Stimulated activated CD4-positive, alpha-beta T cell treated with anti-CD3 and anti-CD28 coated beads, Interleukin-15, amount 100 ng/mL, for 1 hour (primary cell): ENCODE results near the gene ELP6.
"Not testable (repeated sequence)": the region's sequence is repeated elsewhere in the genome, so short reads cannot be mapped to it uniquely, and the experiment has no call there.

ENCODE experiments used
- DNase-seq, 2 donors: peaks; one replicate each; pipeline ENCODE4 v3.0.0-alpha.2; 2020; ENCODE audit warnings: low read depth in 1 of 2, low spot score in 1 of 2

ELP6 gene

DNA sequence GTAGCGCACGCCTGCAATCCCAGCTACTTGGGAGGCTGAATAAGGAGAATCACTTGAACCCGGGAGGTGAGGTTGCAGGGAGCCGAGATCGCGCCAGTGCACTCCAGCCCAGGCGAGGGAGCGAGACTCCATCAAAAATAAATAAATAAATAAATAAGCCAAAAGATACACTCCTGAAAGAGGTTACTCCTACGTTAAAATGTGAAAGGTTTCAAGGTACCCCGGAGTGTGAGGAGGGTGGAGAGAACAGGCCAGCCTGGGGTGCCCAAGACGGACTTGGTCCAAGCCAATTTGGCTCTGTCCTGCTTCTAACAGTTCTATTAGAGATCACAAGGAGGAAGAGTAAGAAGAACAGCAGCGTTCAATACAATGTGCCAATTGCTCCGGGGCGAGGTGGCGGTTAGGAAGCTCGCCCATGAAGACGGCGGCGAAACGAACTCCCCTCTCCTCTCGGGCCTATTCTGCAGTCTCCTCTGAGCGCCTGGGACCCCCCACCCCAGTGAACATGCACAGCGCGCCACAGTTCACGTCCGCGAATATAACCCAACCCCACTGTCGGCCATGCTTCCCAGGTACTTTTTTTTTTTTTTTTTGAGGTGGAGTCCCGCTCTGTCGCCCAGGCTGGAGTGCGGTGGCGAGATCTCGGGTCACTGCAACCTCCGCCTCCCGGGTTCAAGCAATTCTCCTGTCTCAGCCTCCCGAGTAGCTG, 942 bp downstream of the ELP6 start:
- no peak for DNase-seq

DNA sequence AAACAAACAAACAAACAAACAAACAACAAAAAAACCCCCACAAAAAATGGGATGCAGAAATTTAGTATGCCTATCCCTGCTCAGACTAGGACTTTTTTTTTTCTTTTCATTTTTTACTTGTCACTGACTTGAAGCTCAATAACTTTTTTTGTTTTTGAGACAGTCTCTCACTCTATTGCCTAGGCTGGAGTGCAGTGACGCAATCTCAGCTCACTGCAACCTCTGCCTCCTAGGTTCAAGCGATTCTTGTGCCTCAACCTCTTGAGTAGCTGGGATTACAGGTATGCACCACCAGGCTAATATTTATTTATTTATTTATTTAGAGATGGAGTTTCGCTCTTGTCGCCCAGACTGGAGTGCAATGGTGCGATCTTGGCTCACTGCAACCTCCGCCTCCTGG, 8.2 kb downstream of the ELP6 start:
- not testable (repeated sequence) for DNase-seq

GRCh38 chr3:47504113-47504512, 9.4 kb downstream of the ELP6 start:
- no peak for DNase-seq

- no peak for DNase-seq
Observed at GRCh38 chr3:47503033-47503432, 10.5 kb downstream of the ELP6 start.

GRCh38 chr3:47496892-47497291, 16.6 kb downstream of the ELP6 start:
- DNase-seq, result no peak

- DNase-seq, result no peak
Observed at GRCh38 chr3:47495886-47496285, 17.6 kb downstream of the ELP6 start.

- DNase-seq, result no peak
Observed at GRCh38 chr3:47495111-47495510, 18.4 kb downstream of the ELP6 start.

GRCh38 chr3:47491777-47492176, 21.7 kb downstream of the ELP6 start:
- no peak for DNase-seq

GRCh38 chr3:47491186-47491585, 22.3 kb downstream of the ELP6 start:
- no peak for DNase-seq

DNA sequence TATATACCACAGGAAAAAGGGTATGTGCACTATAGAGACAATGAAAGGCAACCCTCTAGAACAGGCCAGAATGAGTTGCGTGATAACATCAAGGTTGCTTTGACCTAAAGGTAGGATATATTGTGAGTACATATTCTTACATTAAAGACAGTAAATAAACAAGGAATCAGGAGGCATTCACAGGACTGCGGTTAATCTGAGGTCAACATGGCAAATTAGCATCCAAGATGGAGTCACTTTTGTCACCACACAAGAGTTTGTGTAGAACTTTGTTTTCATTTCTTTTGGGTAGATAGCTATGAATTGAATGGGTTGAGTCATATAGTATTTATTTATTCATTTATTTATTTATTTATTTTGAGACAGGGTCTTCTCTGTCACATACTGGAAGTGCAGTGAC, 26.2 kb downstream of the ELP6 start:
- DNase-seq, result no peak

- DNase-seq, result no peak
Observed at GRCh38 chr3:47485812-47486211, 27.7 kb downstream of the ELP6 start.

- DNase-seq, result no peak
Observed at GRCh38 chr3:47482366-47482765, 31.1 kb downstream of the ELP6 start.

- DNase-seq, result not testable (repeated sequence)
Observed at GRCh38 chr3:47481763-47482162, 31.7 kb downstream of the ELP6 start.

- DNase-seq, result not testable (repeated sequence)
Observed at GRCh38 chr3:47480267-47480666, 33.2 kb downstream of the ELP6 start.

- no peak for DNase-seq
Observed at GRCh38 chr3:47479826-47480160, 33.7 kb downstream of the ELP6 start.

- DNase-seq, result no peak
Observed at GRCh38 chr3:47478022-47478421, 35.5 kb downstream of the ELP6 start.

GRCh38 chr3:47476644-47477199, 36.8 kb downstream of the ELP6 start:
- DNase-seq, result no peak

DNA sequence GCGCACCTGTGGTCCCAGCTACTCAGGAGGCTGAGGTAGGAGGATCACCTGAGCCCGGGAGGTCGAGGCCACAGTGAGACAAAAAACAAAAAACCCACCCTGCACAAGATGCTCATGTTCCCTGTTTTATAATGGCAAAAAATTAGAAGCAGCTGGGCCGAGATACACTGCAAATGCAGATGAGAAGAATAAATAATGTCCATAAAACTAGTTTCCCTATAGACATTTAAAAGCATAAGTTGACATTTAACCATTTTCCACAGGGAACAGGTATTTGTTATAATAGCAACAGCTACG, 37.2 kb downstream of the ELP6 start:
- DNase-seq, result no peak

- DNase-seq, result peak; percentile 93 to 96
Observed at GRCh38 chr3:47475570-47476329, 37.8 kb downstream of the ELP6 start, which contains the start of gene SCAP. SCAP (minus strand) TSS chr3:47475941; CDS start chr3:47442993, 32,948 bp downstream.

DNA sequence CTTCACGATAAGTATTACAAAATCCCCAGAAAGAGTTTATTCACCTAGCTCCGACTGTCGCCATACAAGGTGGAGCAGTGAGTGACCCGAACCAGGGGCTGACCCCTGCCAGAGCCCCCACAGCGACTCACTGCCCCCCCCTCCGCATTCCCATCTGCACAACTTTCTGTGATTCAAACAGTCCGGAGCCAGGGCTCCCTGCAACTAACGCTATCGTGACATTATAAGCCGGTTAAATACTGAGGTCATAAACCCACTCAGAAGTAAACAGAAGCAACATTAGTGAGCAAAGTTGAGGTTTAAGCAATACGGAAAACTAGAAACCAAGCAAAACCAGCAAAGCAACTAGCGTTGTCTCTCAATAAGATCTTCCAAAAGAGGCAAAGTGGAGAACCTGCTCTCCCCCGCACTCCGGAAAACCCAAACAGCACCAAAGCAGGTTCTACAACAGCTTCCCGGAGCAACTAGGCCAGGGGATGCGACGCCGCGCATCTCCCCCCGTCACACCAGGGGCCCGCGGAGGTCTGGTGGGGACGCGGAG, 38.4 kb downstream of the ELP6 start:
- DNase-seq, result peak in 1 of 2 donors; percentile 12

GRCh38 chr3:47473391-47473790, 40.1 kb downstream of the ELP6 start:
- DNase-seq, result no peak

DNA sequence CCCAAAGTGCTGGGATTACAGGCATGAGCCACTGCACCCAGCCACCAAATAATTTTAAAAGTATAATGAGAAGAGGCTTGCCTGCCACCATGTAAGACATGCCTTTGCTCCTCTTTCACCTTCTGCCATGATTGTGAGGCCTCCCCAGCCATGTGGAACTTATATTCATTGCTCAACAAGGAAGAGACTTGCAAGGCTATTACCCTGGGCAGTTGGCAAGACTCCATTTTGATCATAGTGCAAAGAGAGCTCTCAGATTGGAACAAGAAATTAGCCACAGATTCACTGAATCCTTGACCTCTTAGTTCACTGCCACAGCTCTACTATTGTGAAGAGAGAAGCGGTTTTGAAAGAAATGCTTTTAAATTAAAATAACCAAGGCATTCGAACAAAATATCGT, 43.9 kb downstream of the ELP6 start:
- no peak for DNase-seq
